Measurements from ENCODE around the gene TMEM81. TPM values are rescaled to one million over a fixed set of nuclear protein-coding genes. Genes with fewer than 3 reads are reported as not detected.

The TMEM81 gene
- total RNA-seq, 1 donor from 2014 or later = 4.6 TPM

DNA sequence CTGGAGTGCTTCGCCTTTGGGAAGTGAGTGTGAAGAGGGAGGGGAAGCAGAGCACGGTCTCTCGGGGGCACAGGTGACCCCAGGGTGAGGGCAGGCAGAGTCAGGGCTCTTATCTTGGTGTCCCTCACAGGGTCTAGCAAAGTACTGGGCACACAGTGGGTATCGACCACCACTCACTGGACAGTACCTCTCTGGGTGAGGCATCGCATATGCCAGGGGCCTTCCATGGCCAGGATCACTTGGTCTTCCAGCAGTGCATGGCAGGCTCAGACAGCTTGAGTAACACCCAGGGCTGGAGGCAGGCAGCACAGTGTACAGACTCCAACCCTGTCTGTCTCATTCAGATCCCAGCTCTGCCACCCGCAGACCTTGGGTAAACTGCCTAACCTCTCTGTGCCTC lies 24.6 kb downstream of the TMEM81 start:
- Mint-ChIP-seq H3K36me3 (no peaks in the 10 kb centered on the region), H3K4me1 (peaks cover 4% of the 10 kb centered on the region), H3K4me3 (no peak overlapping the region), H3K27me3 (ENCODE audit: low read depth) (peaks cover 18% of the 10 kb centered on the region), H3K9me3 (no peaks in the 10 kb centered on the region), H3K27ac (no peak overlapping the region)
- no peak for DNase-seq (ENCODE audit: low spot score in 2 of 2, unreplicated experiment in 2 of 2)
- TF ChIP-seq, protein P1, sequence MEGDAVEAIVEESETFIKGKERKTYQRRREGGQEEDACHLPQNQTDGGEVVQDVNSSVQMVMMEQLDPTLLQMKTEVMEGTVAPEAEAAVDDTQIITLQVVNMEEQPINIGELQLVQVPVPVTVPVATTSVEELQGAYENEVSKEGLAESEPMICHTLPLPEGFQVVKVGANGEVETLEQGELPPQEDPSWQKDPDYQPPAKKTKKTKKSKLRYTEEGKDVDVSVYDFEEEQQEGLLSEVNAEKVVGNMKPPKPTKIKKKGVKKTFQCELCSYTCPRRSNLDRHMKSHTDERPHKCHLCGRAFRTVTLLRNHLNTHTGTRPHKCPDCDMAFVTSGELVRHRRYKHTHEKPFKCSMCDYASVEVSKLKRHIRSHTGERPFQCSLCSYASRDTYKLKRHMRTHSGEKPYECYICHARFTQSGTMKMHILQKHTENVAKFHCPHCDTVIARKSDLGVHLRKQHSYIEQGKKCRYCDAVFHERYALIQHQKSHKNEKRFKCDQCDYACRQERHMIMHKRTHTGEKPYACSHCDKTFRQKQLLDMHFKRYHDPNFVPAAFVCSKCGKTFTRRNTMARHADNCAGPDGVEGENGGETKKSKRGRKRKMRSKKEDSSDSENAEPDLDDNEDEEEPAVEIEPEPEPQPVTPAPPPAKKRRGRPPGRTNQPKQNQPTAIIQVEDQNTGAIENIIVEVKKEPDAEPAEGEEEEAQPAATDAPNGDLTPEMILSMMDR (IDR thresholded peaks at IDR 0.05; ENCODE audit: unreplicated experiment) = no peak

GRCh38 chr1:205058853-205059252 lies 25.4 kb downstream of the TMEM81 start:
- Mint-ChIP-seq H3K4me3 (no peak overlapping the region), H3K4me1 (peaks cover 4% of the 10 kb centered on the region), H3K9me3 (no peaks in the 10 kb centered on the region), H3K36me3 (no peaks in the 10 kb centered on the region), H3K27ac (no peak overlapping the region), H3K27me3 (ENCODE audit: low read depth) (peaks cover 23% of the 10 kb centered on the region)
- DNase-seq (ENCODE audit: low spot score in 2 of 2, unreplicated experiment in 2 of 2) = no peak
- TF ChIP-seq, protein P1 (IDR thresholded peaks at IDR 0.05; ENCODE audit: unreplicated experiment) = no peak

GRCh38 chr1:205057808-205058575 lies 26.3 kb downstream of the TMEM81 start:
- peaks cover 4% of the 10 kb centered on the region for H3K4me1 Mint-ChIP-seq
- DNase-seq (ENCODE audit: low spot score in 2 of 2, unreplicated experiment in 2 of 2) = no peak
- H3K27me3 Mint-ChIP-seq (ENCODE audit: low read depth) = peaks cover 30% of the 10 kb centered on the region
- no peaks in the 10 kb centered on the region for H3K36me3 Mint-ChIP-seq
- TF ChIP-seq, protein P1 (IDR thresholded peaks at IDR 0.05; ENCODE audit: unreplicated experiment) = no peak
- no peak overlapping the region for H3K27ac Mint-ChIP-seq
- H3K9me3 Mint-ChIP-seq = no peaks in the 10 kb centered on the region
- no peak overlapping the region for H3K4me3 Mint-ChIP-seq

DNA sequence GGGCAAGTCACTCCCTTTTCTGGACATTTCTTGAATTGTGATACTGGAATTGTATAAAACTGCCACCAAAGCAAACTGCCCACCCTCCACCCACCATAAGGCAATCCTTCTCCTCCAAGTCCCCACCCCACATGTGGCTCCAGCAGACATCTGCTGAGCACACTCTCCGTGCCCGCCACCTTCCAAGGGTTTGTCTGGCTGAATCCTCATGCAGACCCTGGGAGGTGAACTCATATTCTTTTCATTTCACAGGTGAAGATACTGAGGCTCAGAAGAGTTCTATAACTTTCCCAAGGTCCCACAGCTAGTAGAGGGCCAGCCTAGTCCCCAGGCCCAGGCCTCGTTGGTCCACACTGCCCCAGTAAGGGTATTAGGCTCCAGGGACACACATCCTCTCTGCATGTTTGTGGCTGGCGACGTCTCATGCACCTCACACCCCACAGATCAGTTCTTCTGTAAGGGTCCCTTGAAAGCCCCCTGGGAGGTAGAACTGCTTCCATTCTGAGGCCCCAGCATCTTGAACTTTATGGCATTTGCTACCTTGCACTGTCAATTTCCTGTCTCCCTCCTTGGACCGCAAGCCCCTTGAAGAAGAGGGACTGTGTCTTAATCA lies 27.2 kb downstream of the TMEM81 start:
- no peaks in the 10 kb centered on the region for H3K9me3 Mint-ChIP-seq
- TF ChIP-seq, protein P1 (IDR thresholded peaks at IDR 0.05; ENCODE audit: unreplicated experiment) = no peak
- DNase-seq (ENCODE audit: low spot score in 2 of 2, unreplicated experiment in 2 of 2) = no peak
- H3K27me3 Mint-ChIP-seq (ENCODE audit: low read depth) = peaks cover 31% of the 10 kb centered on the region
- H3K36me3 Mint-ChIP-seq = no peaks in the 10 kb centered on the region
- no peak overlapping the region for H3K27ac Mint-ChIP-seq
- peaks cover 4% of the 10 kb centered on the region for H3K4me1 Mint-ChIP-seq
- H3K4me3 Mint-ChIP-seq = no peak overlapping the region

DNA sequence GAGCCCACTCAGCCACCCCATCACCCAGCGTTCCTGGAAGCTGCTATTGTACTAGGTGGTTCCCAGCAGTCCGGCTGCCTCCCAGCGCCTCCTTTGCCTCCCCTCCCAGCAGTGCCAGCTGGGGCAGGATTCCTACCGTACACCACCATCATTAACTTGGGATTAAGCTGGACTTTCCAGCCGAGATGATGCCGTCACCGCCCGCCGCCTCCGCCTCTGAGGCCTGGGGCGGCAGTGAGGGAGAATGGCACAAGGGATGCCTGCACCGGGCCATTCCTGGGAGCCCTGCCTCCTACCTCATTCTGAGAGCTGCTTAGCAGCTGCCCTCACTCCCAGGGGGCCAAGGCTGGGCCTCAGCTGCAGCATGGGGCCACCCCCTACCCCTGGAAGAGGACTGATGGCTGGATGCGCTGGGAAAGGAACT lies 28.1 kb downstream of the TMEM81 start:
- Mint-ChIP-seq H3K27me3 (ENCODE audit: low read depth) (peaks cover 36% of the 10 kb centered on the region), H3K36me3 (no peaks in the 10 kb centered on the region), H3K4me1 (no peaks in the 10 kb centered on the region), H3K27ac (no peak overlapping the region), H3K9me3 (no peaks in the 10 kb centered on the region), H3K4me3 (no peak overlapping the region)
- DNase-seq (ENCODE audit: low spot score in 2 of 2, unreplicated experiment in 2 of 2) = no peak
- TF ChIP-seq, protein P1 (IDR thresholded peaks at IDR 0.05; ENCODE audit: unreplicated experiment) = no peak
